GM18519 (cell line): ENCODE results near the gene TYK2.
"Not testable (repeated sequence)": the region's sequence is repeated elsewhere in the genome, so short reads cannot be mapped to it uniquely, and the experiment has no call there.

Experiments
- ATAC-seq: cut with Tn5 transposase; IDR thresholded peaks from one replicate; pipeline ENCODE4 v1.9.1; 2021; ENCODE audit warnings: mild to moderate bottlenecking, moderate library complexity; ENCODE audit not compliant: unreplicated experiment, low FRiP score

Gene TYK2

GRCh38 chr19:10378124-10378523 is 2.2 kb downstream of the TYK2 start:
- ATAC-seq: no peak

GRCh38 chr19:10377140-10377640 is 3.2 kb downstream of the TYK2 start:
- not testable (repeated sequence) for ATAC-seq

- no peak for ATAC-seq
Measured at GRCh38 chr19:10374931-10375330, 5.4 kb downstream of the TYK2 start.

GRCh38 chr19:10372690-10373089 is 7.7 kb downstream of the TYK2 start:
- ATAC-seq: no peak

GRCh38 chr19:10368101-10368803 is 12.1 kb downstream of the TYK2 start:
- no peak for ATAC-seq

GRCh38 chr19:10366950-10367512 is 13.3 kb downstream of the TYK2 start:
- ATAC-seq: not testable (repeated sequence)

GRCh38 chr19:10365518-10365917 is 14.9 kb downstream of the TYK2 start:
- ATAC-seq: no peak

- ATAC-seq: no peak
Measured at GRCh38 chr19:10364644-10365043, 15.7 kb downstream of the TYK2 start.

- no peak for ATAC-seq
Measured at GRCh38 chr19:10363789-10364281, 16.5 kb downstream of the TYK2 start.

GRCh38 chr19:10362259-10362658 is 18.1 kb downstream of the TYK2 start:
- ATAC-seq: no peak

- ATAC-seq: no peak
Measured at GRCh38 chr19:10361569-10362011, 18.8 kb downstream of the TYK2 start.

GRCh38 chr19:10356431-10356830 is 23.9 kb downstream of the TYK2 start:
- ATAC-seq: no peak

- ATAC-seq: no peak
Measured at GRCh38 chr19:10353793-10354391, 26.5 kb downstream of the TYK2 start.

- no peak for ATAC-seq
Measured at GRCh38 chr19:10352764-10353671, 27.4 kb downstream of the TYK2 start.

- ATAC-seq: no peak
Measured at GRCh38 chr19:10346509-10346908, 33.9 kb downstream of the TYK2 start.

- ATAC-seq: no peak
Measured at GRCh38 chr19:10344780-10345179, 35.6 kb downstream of the TYK2 start.

- ATAC-seq: no peak
Measured at GRCh38 chr19:10343495-10343894, 36.9 kb downstream of the TYK2 start.

GRCh38 chr19:10339977-10340376 is 40.4 kb downstream of the TYK2 start:
- ATAC-seq: no peak

GRCh38 chr19:10339380-10339960 is 40.9 kb downstream of the TYK2 start, which contains the start of gene ICAM3:
Gene ICAM3, minus strand, starts transcription at chr19:10339624. Its CDS starts 10 bp downstream, at chr19:10339614.
- no peak for ATAC-seq

GRCh38 chr19:10338940-10339339 is 41.4 kb downstream of the TYK2 start:
- no peak for ATAC-seq
